Measurements from ENCODE around the gene DNALI1. TPM values are rescaled to one million over a fixed set of nuclear protein-coding genes. Genes with fewer than 3 reads are reported as not detected.
"Not testable (repeated sequence)": the region's sequence is repeated elsewhere in the genome, so short reads cannot be mapped to it uniquely, and the experiment has no call there.

Gene DNALI1
- total RNA-seq, 4 donors from 2014 or later: 0.70 to 1.7 (median 0.85) TPM

- WGBS: 84% methylated on average over 4 of the region's 4 CpGs
- DNase-seq (ENCODE audit: low spot score in 2 of 2): no peak
- TF ChIP-seq CTCF (IDR thresholded peaks at IDR 0.05) (no peak), EP300 (IDR thresholded peaks at IDR 0.05) (no peak)
Measured at GRCh38 chr1:37533317-37534093, 23.2 kb upstream of the DNALI1 start.

DNA sequence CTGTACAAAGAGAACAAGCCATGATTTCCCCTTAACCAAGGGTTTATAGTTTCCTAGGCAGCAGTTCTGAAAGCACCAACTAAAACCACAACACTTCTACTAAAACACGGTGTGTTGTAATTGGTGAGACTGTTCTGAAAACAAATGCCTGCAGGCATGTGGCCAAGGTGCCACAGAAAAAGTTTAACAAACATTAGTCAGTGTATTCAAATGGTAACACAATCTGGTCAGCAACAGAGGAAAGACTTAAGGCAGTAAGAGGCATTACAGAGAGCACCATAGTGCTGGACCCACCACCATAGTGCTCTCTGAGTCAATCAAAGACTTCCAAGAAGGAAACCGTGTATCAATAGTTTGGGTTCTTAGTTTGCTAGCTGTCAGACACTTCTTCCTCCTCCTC lies 19.4 kb upstream of the DNALI1 start:
- TF ChIP-seq CTCF (IDR thresholded peaks at IDR 0.05) (no peak), POLR2AphosphoS5 (IDR thresholded peaks at IDR 0.05) (no peak), EP300 (IDR thresholded peaks at IDR 0.05) (no peak), POLR2A (IDR thresholded peaks at IDR 0.05) (no peak)
- H3K9me3 ChIP-seq: no peaks in the 10 kb centered on the region
- peaks cover 54% of the 10 kb centered on the region for H3K36me3 ChIP-seq
- 88% methylated on average over 2 of the region's 2 CpGs for WGBS
- no peaks in the 10 kb centered on the region for H3K27me3 ChIP-seq
- no peak for DNase-seq (ENCODE audit: low spot score in 2 of 2)
- no peak overlapping the region for H3K4me3 ChIP-seq
- H3K27ac ChIP-seq: no peak overlapping the region
- H3K4me1 ChIP-seq: peaks cover 9% of the 10 kb centered on the region

More at GRCh38 chr1:37533317-37534093, 23.2 kb upstream of the DNALI1 start:
- H3K27me3 ChIP-seq: no peaks in the 10 kb centered on the region
- H3K4me1 ChIP-seq: peaks cover 9% of the 10 kb centered on the region
- no peak overlapping the region for H3K4me3 ChIP-seq
- H3K9me3 ChIP-seq: no peaks in the 10 kb centered on the region
- H3K36me3 ChIP-seq: peaks cover 28% of the 10 kb centered on the region
- H3K27ac ChIP-seq: peak overlapping the region; percentile 33

DNA sequence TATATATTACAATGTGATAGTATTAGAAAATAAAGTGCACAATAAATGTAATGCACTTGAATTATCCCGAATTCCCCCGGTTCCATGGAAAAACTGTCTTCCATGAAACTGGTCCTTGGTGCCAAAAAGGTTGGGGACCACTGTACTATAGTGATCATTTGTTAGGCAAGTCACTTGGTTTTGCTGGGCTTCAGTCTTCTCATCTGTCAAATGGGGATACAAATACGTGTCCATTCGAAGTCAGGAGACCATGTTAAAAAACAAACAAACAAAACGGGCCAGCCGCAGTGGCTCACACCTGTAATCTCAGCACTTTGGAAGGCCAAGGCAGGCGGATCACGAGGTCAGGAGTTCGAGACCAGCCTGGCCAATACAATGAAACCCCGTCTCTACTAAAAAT lies 17.6 kb upstream of the DNALI1 start:
- not testable (repeated sequence) for H3K27me3 ChIP-seq; H3K4me3 ChIP-seq; H3K9me3 ChIP-seq; DNase-seq (ENCODE audit: low spot score in 2 of 2); H3K4me1 ChIP-seq; H3K27ac ChIP-seq
- 97% methylated on average over 10 of the region's 10 CpGs for WGBS
- peaks cover 67% of the 10 kb centered on the region for H3K36me3 ChIP-seq

GRCh38 chr1:37540036-37540785 lies 16.5 kb upstream of the DNALI1 start:
- no peak overlapping the region for H3K27ac ChIP-seq
- DNase-seq (ENCODE audit: low spot score in 2 of 2): no peak
- H3K9me3 ChIP-seq: no peaks in the 10 kb centered on the region
- H3K27me3 ChIP-seq: no peaks in the 10 kb centered on the region
- H3K4me3 ChIP-seq: no peak overlapping the region
- 96% methylated on average over 30 of the region's 30 CpGs for WGBS
- no peaks in the 10 kb centered on the region for H3K4me1 ChIP-seq
- H3K36me3 ChIP-seq: peaks cover 77% of the 10 kb centered on the region
- no peak for TF ChIP-seq POLR2AphosphoS5 (IDR thresholded peaks at IDR 0.05)
- no peak for TF ChIP-seq EP300 (IDR thresholded peaks at IDR 0.05)
- no peak for TF ChIP-seq CTCF (IDR thresholded peaks at IDR 0.05)
- TF ChIP-seq POLR2A (IDR thresholded peaks at IDR 0.05): no peak

DNA sequence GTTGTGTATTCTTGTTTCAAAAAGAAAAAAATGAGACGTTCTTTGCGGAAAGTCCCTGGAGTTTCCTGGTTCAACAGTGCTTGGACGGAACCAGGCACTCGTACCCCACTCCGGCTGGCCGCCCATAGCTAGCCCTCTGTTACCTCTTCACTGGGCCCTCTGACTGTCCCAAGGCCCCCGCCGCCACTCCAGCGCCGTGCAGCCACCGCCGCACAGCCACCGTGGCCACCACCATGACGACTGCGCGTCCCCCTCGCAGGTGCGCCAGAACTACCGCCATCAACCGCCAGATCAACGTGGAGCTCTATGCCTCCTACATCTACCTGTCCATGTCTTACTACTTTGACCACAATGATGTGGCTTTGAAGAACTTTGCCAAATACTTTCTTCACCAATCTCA lies 12.2 kb upstream of the DNALI1 start:
- Histone ChIP-seq H3K4me3 (no peak overlapping the region), H3K27ac (no peak overlapping the region), H3K27me3 (no peaks in the 10 kb centered on the region), H3K4me1 (no peaks in the 10 kb centered on the region), H3K36me3 (peaks cover 70% of the 10 kb centered on the region), H3K9me3 (no peaks in the 10 kb centered on the region)
- WGBS: 97% methylated on average over 21 of the region's 21 CpGs
- DNase-seq (ENCODE audit: low spot score in 2 of 2): no peak
- TF ChIP-seq CTCF (IDR thresholded peaks at IDR 0.05): no peak
- TF ChIP-seq POLR2AphosphoS5 (IDR thresholded peaks at IDR 0.05): no peak
- TF ChIP-seq POLR2A (IDR thresholded peaks at IDR 0.05): no peak
- no peak for TF ChIP-seq EP300 (IDR thresholded peaks at IDR 0.05)
